Measurements from ENCODE around the gene RHEB.

The RHEB gene

GRCh38 chr7:151498495-151498894 is 21.2 kb downstream of the RHEB start:
- no peak for DNase-seq

- no peak for DNase-seq
Observed at GRCh38 chr7:151497306-151497871, 22.3 kb downstream of the RHEB start.

GRCh38 chr7:151495360-151495759 is 24.3 kb downstream of the RHEB start:
- DNase-seq: no peak

- no peak for DNase-seq
Observed at GRCh38 chr7:151494298-151495284, 25.1 kb downstream of the RHEB start.

GRCh38 chr7:151493083-151493482 is 26.6 kb downstream of the RHEB start:
- DNase-seq: peak; percentile 55

GRCh38 chr7:151491859-151492258 is 27.8 kb downstream of the RHEB start:
- peak; percentile 93 for DNase-seq

- peak; percentile 32 for DNase-seq
Observed at GRCh38 chr7:151490456-151491105, 29.1 kb downstream of the RHEB start.

GRCh38 chr7:151489498-151489897 is 30.2 kb downstream of the RHEB start:
- DNase-seq: no peak

- DNase-seq: no peak
Observed at GRCh38 chr7:151488096-151488495, 31.6 kb downstream of the RHEB start.

GRCh38 chr7:151487228-151487627 is 32.5 kb downstream of the RHEB start:
- DNase-seq: no peak

- DNase-seq: no peak
Observed at GRCh38 chr7:151486074-151486473, 33.6 kb downstream of the RHEB start.

GRCh38 chr7:151484971-151485707 is 34.6 kb downstream of the RHEB start:
- peak; percentile 83 for DNase-seq

- no peak for DNase-seq
Observed at GRCh38 chr7:151483711-151483983, 36.0 kb downstream of the RHEB start.

GRCh38 chr7:151482883-151483710 is 36.6 kb downstream of the RHEB start:
- DNase-seq: no peak

GRCh38 chr7:151481650-151482505 is 37.8 kb downstream of the RHEB start:
- no peak for DNase-seq

- no peak for DNase-seq
Observed at GRCh38 chr7:151477867-151478266, 41.8 kb downstream of the RHEB start.

- no peak for DNase-seq
Observed at GRCh38 chr7:151472644-151473380, 46.9 kb downstream of the RHEB start.

GRCh38 chr7:151470711-151471110 is 49.0 kb downstream of the RHEB start:
- DNase-seq: no peak

- no peak for DNase-seq
Observed at GRCh38 chr7:151469281-151469680, 50.4 kb downstream of the RHEB start.

- no peak for DNase-seq
Observed at GRCh38 chr7:151468217-151469018, 51.3 kb downstream of the RHEB start.
